Measurements from ENCODE around the gene NKX6-1. TPM values are rescaled to one million over a fixed set of nuclear protein-coding genes. Genes with fewer than 3 reads are reported as not detected.

Gene NKX6-1
- polyA plus RNA-seq, 1 experiment, result 0.05 TPM

DNA sequence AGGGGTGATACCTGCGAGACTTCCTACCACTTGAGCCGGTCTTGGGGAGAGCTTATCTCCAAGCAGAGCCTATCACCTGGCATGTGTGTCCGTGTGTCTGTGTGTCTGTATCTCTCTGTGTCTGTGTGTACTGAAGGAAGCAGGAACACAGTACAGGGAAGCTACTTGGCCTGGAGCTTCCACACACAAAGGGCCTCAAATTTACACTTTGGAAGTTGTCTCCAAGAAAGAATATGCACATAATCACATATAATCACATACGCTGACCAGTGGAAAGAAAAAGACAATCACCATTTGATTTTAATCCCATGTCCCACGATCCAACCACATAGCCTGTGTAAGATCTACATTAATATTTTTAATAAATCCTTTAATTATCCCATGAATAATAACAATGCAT, 13.2 kb upstream of the NKX6-1 start:
- Histone ChIP-seq H3K27me3 (ENCODE audit: control insufficient read depth, insufficient read depth, low read length) (peaks cover 2% of the 10 kb centered on the region), H3K27ac (ENCODE audit: low read depth, low read length) (no peak overlapping the region), H3K9me3 (ENCODE audit: control insufficient read depth, insufficient read depth, low read length) (no peaks in the 10 kb centered on the region), H3K4me3 (ENCODE audit: low read depth, low read length) (no peak overlapping the region)
- ChIA-PET CTCF (interaction anchor here (0.8 to 2.4 kb wide), 2 partner anchors 8 to 17 kb away, joined by 3 to 10 read pairs; no protein-coding TSS in a partner anchor), POLR2A (no interaction called here)
- DNase-seq (ENCODE audit: low read depth, low spot score), result no peak
- TF ChIP-seq, protein P1, sequence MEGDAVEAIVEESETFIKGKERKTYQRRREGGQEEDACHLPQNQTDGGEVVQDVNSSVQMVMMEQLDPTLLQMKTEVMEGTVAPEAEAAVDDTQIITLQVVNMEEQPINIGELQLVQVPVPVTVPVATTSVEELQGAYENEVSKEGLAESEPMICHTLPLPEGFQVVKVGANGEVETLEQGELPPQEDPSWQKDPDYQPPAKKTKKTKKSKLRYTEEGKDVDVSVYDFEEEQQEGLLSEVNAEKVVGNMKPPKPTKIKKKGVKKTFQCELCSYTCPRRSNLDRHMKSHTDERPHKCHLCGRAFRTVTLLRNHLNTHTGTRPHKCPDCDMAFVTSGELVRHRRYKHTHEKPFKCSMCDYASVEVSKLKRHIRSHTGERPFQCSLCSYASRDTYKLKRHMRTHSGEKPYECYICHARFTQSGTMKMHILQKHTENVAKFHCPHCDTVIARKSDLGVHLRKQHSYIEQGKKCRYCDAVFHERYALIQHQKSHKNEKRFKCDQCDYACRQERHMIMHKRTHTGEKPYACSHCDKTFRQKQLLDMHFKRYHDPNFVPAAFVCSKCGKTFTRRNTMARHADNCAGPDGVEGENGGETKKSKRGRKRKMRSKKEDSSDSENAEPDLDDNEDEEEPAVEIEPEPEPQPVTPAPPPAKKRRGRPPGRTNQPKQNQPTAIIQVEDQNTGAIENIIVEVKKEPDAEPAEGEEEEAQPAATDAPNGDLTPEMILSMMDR (IDR thresholded peaks at IDR 0.05; ENCODE audit: low read depth, low read length), result no peak

DNA sequence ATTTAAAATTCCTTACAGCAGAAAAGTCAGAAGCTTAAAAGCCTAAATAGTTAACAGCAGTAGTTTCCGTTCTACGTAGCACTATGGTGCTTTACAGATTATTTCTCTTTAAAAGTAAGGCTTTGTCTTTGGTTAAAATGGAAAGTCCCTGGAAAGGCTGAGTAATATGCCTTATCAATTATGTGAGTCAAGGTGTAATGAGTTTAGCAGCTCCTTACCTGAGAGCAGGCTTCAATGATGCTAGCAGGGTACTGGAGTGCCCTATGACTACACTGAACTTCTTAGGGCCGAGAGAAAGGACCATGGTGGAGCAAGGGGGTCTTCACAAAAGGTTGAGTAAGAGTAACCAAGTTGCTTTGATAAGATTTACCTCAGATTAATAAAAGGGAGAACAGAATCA, 12.6 kb upstream of the NKX6-1 start:
- Histone ChIP-seq H3K27ac (ENCODE audit: low read depth, low read length) (no peak overlapping the region), H3K27me3 (ENCODE audit: control insufficient read depth, insufficient read depth, low read length) (peaks cover 2% of the 10 kb centered on the region), H3K4me3 (ENCODE audit: low read depth, low read length) (no peak overlapping the region), H3K9me3 (ENCODE audit: control insufficient read depth, insufficient read depth, low read length) (no peaks in the 10 kb centered on the region)
- ChIA-PET CTCF (interaction anchor here (1.1 kb wide), 1 partner anchor 19 kb away, joined by 3 read pairs; no protein-coding TSS in a partner anchor), POLR2A (no interaction called here)
- TF ChIP-seq, protein P1 (IDR thresholded peaks at IDR 0.05; ENCODE audit: low read depth, low read length), result no peak
- DNase-seq (ENCODE audit: low read depth, low spot score), result no peak

DNA sequence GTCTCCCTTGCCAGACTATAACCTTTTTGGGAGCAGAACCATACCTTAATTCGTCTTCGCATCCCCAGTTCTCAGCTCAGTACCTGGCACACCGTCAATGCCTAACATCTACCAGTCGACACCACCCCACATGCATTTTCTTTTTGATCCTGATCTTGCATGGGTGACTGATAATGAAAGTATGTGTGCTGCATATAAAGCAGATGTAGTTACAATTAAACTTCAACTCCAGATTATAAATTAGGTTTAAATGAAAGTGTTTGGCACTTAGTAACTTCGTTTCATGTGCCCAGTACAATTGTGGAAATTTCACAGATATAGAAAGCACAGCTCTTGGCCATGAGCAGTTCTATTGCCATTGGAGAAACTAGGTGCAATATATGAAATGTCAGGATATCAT, 8.8 kb upstream of the NKX6-1 start:
- no peak overlapping the region for H3K27ac ChIP-seq (ENCODE audit: low read depth, low read length)
- H3K9me3 ChIP-seq (ENCODE audit: control insufficient read depth, insufficient read depth, low read length), result no peaks in the 10 kb centered on the region
- TF ChIP-seq, protein P1 (IDR thresholded peaks at IDR 0.05; ENCODE audit: low read depth, low read length), result no peak
- peaks cover 14% of the 10 kb centered on the region for H3K27me3 ChIP-seq (ENCODE audit: control insufficient read depth, insufficient read depth, low read length)
- ChIA-PET POLR2A (no interaction called here), CTCF (no interaction called here)
- H3K4me3 ChIP-seq (ENCODE audit: low read depth, low read length), result no peak overlapping the region
- DNase-seq (ENCODE audit: low read depth, low spot score), result no peak

DNA sequence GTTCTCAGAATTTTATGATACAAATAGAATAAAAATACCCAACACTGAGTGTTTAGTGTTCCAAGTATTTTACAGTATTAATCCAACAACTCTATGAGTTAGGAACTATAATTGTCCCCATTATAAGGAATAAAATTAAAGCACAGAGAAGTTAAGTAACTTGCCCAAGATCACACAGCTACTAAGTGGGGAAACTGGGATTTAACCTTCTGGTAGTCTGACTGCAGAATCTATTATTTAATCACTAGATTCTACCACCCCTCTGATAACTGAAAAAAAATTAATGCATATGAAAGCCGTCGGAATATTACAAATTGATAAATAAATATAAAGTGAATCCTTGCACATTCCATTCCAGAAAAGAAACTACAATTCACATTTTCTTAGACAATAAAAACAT, 5.7 kb upstream of the NKX6-1 start:
- CTCF ChIA-PET, result interaction anchor here (2.7 kb wide), 1 partner anchor 861 kb away, joined by 41 read pairs; no protein-coding TSS in a partner anchor
- peaks cover 8% of the 10 kb centered on the region for H3K9me3 ChIP-seq (ENCODE audit: control insufficient read depth, insufficient read depth, low read length)
- no peak overlapping the region for H3K4me3 ChIP-seq (ENCODE audit: low read depth, low read length)
- POLR2A ChIA-PET, result no interaction called here
- TF ChIP-seq, protein P1 (IDR thresholded peaks at IDR 0.05; ENCODE audit: low read depth, low read length), result no peak
- H3K27ac ChIP-seq (ENCODE audit: low read depth, low read length), result no peak overlapping the region
- DNase-seq (ENCODE audit: low read depth, low spot score), result no peak
- H3K27me3 ChIP-seq (ENCODE audit: control insufficient read depth, insufficient read depth, low read length), result peaks cover 42% of the 10 kb centered on the region

DNA sequence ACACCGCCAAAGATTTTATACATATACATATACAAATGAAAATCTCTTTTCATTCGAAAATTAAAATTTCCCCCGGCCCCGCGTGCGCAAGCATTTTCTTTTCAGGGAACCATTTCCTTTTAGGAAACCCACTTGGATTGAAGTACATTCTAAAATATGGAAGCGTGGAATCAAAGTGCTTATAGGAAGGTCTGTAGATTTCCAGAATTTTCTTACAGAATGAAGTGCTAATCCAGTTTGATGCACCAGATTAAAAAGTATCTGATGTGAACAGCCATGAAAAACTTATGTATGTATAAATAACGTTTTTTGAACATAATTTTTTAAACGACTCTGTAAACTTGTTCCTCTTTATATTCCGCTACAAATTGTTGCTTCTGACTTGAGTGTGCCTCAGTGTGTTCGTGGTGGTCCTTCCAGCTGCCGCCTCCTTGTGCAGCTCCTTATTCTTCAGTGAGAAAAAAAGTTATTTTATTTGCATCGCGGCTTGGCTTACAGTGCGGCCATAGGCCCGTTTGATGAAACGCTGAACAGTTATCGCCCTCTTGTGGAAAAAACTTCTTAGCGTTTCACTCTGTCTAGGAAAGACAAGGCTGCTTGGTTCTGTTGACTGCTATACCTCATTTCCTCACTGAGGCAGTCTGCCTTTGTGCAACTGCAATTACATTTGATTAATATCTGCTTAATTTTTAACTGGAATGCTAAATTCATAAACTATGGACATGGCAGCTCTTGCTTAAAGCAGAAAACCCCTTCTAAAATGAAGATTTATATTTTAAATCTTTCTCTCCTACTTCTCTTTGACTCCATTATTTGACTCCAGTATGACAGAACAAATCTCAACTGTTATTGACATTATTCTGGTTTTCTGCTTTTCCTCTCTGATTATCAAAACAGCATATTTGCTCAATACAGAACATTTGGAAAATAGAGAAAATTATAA, 4.7 kb upstream of the NKX6-1 start:
- TF ChIP-seq, protein P1 (IDR thresholded peaks at IDR 0.05; ENCODE audit: low read depth, low read length), result peak; percentile 87
- CTCF ChIA-PET, result interaction anchor here (0.6 to 2.7 kb wide), 19 partner anchors 9 to 862 kb away, joined by 3 to 41 read pairs (median 4); no protein-coding TSS in a partner anchor
- DNase-seq (ENCODE audit: low read depth, low spot score), result peak; percentile 21
- POLR2A ChIA-PET, result no interaction called here
- Histone ChIP-seq H3K9me3 (ENCODE audit: control insufficient read depth, insufficient read depth, low read length) (peaks cover 15% of the 10 kb centered on the region), H3K27ac (ENCODE audit: low read depth, low read length) (no peak overlapping the region), H3K4me3 (ENCODE audit: low read depth, low read length) (no peak overlapping the region), H3K27me3 (ENCODE audit: control insufficient read depth, insufficient read depth, low read length) (peaks cover 53% of the 10 kb centered on the region)

Measured in AG04450 (cell line).